HG02610 (cell line): ENCODE measurements around the gene PYURF.
"Not testable (repeated sequence)": the region's sequence is repeated elsewhere in the genome, so short reads cannot be mapped to it uniquely, and the experiment has no call there.

Experiments
- ATAC-seq: cut with Tn5 transposase; IDR thresholded peaks from one replicate; pipeline ENCODE4 v1.9.1; 2021; ENCODE audit warnings: mild to moderate bottlenecking, moderate library complexity; ENCODE audit not compliant: unreplicated experiment

PYURF gene, protein sequence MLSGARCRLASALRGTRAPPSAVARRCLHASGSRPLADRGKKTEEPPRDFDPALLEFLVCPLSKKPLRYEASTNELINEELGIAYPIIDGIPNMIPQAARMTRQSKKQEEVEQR

GRCh38 chr4:88523325-88524129, at the start of gene PYURF:
PYURF (minus strand) TSS chr4:88523776; CDS start chr4:88523700, 76 bp downstream.
- ATAC-seq: peak; percentile 90

GRCh38 chr4:88570001-88570400, 46.4 kb upstream of the PYURF start:
- no peak for ATAC-seq

- ATAC-seq: no peak
Observed at GRCh38 chr4:88567591-88567990, 44.0 kb upstream of the PYURF start.

- ATAC-seq: no peak
Observed at GRCh38 chr4:88549815-88550214, 26.2 kb upstream of the PYURF start.

GRCh38 chr4:88539322-88540068, 15.9 kb upstream of the PYURF start:
- ATAC-seq: not testable (repeated sequence)

DNA sequence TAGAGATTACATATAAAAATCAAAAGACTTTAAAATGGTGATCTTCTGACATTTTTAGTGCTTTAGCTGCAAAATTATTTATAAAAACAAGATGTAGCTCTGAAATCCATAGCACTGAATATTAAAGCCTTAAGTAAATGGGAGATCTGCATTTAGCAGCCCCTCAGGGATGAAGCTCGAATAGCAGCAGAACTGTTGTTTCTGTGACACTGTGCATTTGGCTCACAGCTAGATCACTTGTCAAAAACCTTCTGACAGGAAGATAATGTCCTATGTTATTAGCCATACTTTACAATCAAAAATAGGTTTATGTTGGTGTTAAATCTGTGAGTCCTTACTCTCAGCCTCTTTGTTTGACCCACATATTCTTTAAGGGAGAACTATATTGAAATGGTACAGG, 14.1 kb upstream of the PYURF start:
- no peak for ATAC-seq

GRCh38 chr4:88535090-88535755, 11.6 kb upstream of the PYURF start:
- no peak for ATAC-seq

DNA sequence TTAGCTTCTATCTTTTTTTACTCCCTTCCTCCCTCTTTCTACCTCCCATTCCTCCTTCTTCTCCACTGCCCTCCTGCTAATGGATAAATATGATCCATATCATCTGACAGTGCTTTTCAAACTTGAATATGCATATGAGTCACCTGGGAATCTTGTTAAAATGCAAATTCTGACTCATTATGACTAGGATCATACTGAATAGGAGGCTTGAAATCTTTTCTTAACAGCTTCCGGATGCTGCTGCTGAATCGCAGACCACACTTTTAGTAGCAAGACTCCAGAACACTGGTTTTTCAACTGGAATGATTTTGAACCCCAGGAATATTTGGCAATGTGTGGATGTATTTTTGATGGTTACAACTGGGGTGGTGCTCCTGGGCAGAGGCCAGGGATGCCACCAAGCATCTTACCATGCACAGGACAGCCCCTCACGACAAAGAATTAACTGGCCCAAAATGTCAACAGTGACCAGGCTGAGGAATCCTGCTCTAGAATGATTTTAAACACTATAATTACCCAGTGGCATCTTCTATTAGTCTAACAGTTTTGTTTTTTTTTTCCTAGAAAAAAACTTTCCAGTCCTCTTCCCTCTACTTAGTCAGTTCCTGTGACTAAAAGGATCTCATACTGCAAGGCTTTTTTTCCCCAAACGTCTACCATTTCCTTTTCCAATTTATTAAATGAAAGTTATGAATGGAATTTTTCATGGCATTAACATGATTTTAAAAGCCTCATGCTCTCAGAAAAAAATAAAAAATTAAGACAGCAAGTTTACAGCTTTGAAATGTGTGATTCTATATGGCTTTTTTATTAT, 10.6 kb upstream of the PYURF start:
- ATAC-seq: no peak

GRCh38 chr4:88533088-88533790, 9.7 kb upstream of the PYURF start:
- ATAC-seq: no peak

DNA sequence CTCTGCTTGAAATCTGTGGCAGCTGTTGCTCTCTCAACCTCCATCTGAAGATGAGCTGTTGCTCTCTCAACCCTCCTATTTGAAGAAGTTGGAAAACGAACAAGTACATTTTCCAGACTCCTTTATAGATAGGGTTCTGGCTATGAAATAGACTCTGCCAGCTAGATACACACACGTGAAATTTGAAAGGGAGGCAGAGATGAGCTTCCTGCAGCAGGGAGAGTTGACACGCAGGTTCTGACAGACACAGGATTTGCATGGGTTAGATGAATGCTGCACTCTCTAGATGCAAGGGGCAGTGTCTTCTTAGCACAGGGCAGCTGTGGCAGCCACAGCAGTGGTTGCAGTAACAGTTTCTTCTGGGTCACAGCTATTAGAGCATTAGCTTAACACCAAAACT, 8.0 kb upstream of the PYURF start:
- no peak for ATAC-seq

- no peak for ATAC-seq
Observed at GRCh38 chr4:88528861-88529260, 5.3 kb upstream of the PYURF start.

DNA sequence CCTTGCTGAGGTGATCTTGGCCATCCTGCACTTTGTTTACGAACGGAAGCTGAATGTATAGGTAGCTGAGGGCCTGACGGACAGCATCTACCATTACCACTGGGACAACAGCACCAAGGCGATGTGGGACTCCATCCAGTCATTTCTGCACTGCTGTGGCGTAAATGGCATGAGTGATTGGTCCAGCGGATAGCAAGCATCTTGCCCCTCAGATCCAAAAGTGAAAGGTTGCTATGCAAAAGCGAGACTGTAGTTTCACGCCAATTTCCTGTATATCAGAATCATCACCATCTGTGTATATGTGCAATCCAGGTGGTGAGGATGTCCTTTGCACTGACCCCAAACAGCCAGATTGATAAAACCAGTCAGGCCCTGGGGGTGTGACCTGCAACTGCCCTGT, 4.2 kb upstream of the PYURF start:
- ATAC-seq: no peak

DNA sequence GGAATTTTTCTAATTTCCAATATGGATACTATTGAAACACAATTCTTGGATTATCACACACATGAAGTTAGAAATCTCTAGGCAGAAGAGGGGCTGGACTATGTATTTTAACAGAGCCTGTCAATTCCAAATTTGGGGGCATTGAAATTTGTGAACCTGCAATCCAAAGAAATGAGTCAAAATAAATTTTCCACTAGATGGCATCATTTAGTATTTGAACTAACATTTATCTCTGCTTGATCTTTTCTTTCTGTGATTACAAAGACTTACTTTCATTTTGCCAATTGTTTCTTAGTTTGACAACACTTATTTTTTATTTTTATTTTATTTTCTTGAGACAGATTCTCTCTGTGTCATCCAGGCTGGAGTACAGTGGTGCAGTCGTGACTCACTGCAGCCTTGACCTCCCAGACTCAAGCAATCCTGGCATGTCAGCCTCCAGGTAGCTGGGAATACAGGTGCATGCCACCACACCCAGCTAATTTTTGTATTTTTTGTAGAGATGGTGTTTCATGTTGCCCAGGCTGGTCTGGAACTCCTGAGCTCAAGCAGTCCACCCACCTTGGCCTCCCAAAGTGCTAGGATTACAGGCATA, 2.7 kb upstream of the PYURF start:
- no peak for ATAC-seq

GRCh38 chr4:88524171-88524570, 595 bp upstream of the PYURF start:
- no peak for ATAC-seq

DNA sequence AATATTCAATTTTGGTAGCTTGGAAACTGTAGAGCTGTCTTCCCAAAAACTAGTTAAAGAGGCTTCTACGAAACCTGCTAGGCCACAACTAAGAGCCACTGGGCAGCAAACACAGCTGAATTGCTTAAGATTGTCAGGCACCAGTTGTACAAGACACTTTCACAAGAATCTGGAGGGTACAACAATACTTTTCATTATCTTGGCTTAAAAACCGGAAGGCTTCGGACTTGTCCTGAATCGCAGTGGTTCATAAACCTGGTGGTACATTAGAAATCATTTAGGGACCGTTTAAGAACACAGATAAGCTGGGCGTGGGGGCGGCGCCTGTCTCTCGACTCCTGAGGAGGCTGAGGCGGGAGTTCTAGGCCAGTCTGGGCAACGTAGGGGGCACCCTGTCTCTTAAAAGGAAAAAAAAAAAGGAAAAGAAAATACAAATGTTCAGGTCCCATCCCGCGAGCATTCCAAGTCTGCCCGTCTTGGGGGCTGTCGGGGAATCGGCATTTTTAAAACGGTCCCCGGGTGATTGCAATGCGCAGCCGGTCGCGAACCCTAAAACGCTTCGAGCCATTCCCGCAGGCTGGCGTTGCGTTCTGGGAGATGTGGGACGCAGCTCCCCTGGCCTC, 763 bp downstream of the PYURF start:
- no peak for ATAC-seq

- ATAC-seq: no peak
Observed at GRCh38 chr4:88518911-88519310, 4.7 kb downstream of the PYURF start.

DNA sequence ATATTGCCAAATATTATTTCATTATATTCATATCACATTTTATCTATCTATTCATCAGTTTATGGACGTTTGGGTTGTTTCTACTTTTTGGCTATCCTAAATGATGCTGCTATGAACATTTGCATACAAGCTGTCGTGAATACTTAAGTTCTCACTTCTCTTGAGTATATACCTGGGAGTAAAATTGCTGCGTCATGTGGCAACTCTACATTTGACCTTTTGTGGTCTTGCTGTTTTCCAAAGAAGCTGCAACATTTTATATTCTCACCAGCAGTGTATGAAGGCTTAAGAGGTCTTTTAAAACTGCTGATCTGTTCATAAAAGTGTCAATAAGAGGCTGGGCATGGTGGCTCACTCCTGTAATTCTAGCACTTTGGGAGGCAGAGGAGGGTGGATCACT, 5.8 kb downstream of the PYURF start:
- no peak for ATAC-seq

GRCh38 chr4:88516746-88517145, 6.8 kb downstream of the PYURF start:
- no peak for ATAC-seq
